K562 (cell line): ENCODE measurements around the gene CCDC141. TPM values are rescaled to one million over a fixed set of nuclear protein-coding genes. Genes with fewer than 3 reads are reported as not detected.

Experiments
- ATAC-seq: fragments of 200-7000 bp; cut with Tn5 transposase; 3 replicates; pipeline ENCODE4 v1.9.1; 2020; ENCODE audit warnings: moderate library complexity
- BruUV-seq: library from RNA; stranded (reverse); fragments of 400-500 nt; replicated peaks from 2 replicates; lab custom pipeline; 2021; lab: Mats Ljungman, UMichigan
- CTCF ChIA-PET: fragments of 300-600 bp; formaldehyde crosslinking; extraction: SDS; loops from one replicate; lab custom pipeline; 2021; ENCODE audit warnings: low intra/inter-chr PET ratio; lab: Yijun Ruan, JAX
- POLR2A ChIA-PET: fragments of 300-600, 350-650 bp; sonication (Branson Sonifier 250); formaldehyde crosslinking; extraction: SDS; loops from one replicate; lab custom pipeline; 2021; ENCODE audit warnings: antibody characterized with exemption, inconsistent platforms; lab: Yijun Ruan, JAX
- DNase-seq, 4 experiments: peaks; one replicate each; pipeline versions ENCODE4 v3.0.0 to v3.0.0-alpha.2; 2011 to 2018; ENCODE audit warnings: low spot score in 3 of 4, mixed read lengths in 3 of 4; ENCODE audit errors: extremely low read depth in 1 of 4
- FAIRE-seq: peaks from 2 replicates; lab custom pipeline; 2011; peaks lifted over from hg19 to GRCh38; lab: Jason Lieb, UNC
- H2AFZ ChIP-seq: 2 replicates; pipeline ENCODE4 v1.6.0; 2011; ENCODE audit warnings: low read depth, low read length, control low read depth, inconsistent platforms
- H3K27ac ChIP-seq: fragments of 200-600 bp; 3 replicates; pipeline ENCODE4 v1.8.0; 2011; ENCODE audit warnings: low read depth, mild to moderate bottlenecking, control low read depth, inconsistent platforms, low read length, moderate library complexity, mixed read lengths; ENCODE audit errors: extremely low read depth
- H3K27me3 ChIP-seq, 2 experiments: fragments of 300-600 bp in 1 of 2; 2 replicates in 1 of 2; 3 replicates in 1 of 2; pipeline versions ENCODE4 v1.6.0 to v1.8.0; 2011; ENCODE audit warnings: inconsistent platforms in 2 of 2, low read length in 2 of 2, mild to moderate bottlenecking in 1 of 2, mixed read lengths in 1 of 2, moderate library complexity in 1 of 2; ENCODE audit not compliant: control insufficient read depth in 2 of 2, insufficient read depth in 2 of 2
- H3K36me3 ChIP-seq: fragments of 300-600 bp; 3 replicates; pipeline ENCODE4 v1.8.0; 2011; ENCODE audit warnings: mild to moderate bottlenecking, low read length, inconsistent platforms; ENCODE audit not compliant: control insufficient read depth, insufficient read depth
- H3K4me1 ChIP-seq, 2 experiments: fragments of 200-600 bp in 1 of 2; replicated peaks in 1 of 2; 2 replicates in 1 of 2; 3 replicates in 1 of 2; pipeline versions ENCODE4 v1.5.1 to v1.8.0; 2011; ENCODE audit warnings: inconsistent platforms in 2 of 2, low read length in 2 of 2, mild to moderate bottlenecking in 1 of 2, mixed read lengths in 1 of 2, moderate library complexity in 1 of 2; ENCODE audit not compliant: control insufficient read depth in 2 of 2, insufficient read depth in 2 of 2
- H3K4me2 ChIP-seq: 2 replicates; pipeline ENCODE4 v1.6.1; 2011; ENCODE audit warnings: low read length, control low read depth, inconsistent platforms, mixed read lengths; ENCODE audit not compliant: insufficient read depth
- H3K4me3 ChIP-seq: fragments of 200-600 bp; sonication (generic), shearing (Covaris generic); 2 replicates; pipeline ENCODE4 v1.5.1; 2016; ENCODE audit warnings: control low read depth, inconsistent platforms
- H3K79me2 ChIP-seq: fragments of 200-600 bp; 3 replicates; pipeline ENCODE4 v1.8.0; 2011; ENCODE audit warnings: low read length, inconsistent platforms; ENCODE audit not compliant: control insufficient read depth, insufficient read depth
- H3K9ac ChIP-seq, 2 experiments: 2 replicates each; pipeline versions ENCODE4 v1.6.0 to v1.6.1; 2011; ENCODE audit warnings: low read depth in 2 of 2, low read length in 2 of 2, control low read depth in 1 of 2, inconsistent platforms in 1 of 2, mild to moderate bottlenecking in 1 of 2, mixed read lengths in 1 of 2; ENCODE audit not compliant: insufficient read depth in 1 of 2
- H3K9me1 ChIP-seq: one replicate; pipeline ENCODE4 v1.6.0; 2011; ENCODE audit warnings: inconsistent platforms, mild to moderate bottlenecking, low read length, moderate library complexity; ENCODE audit not compliant: control insufficient read depth, insufficient read depth
- H3K9me3 ChIP-seq: replicated peaks from 2 replicates; pipeline ENCODE4 v1.5.1; 2011; ENCODE audit warnings: low read depth, low read length, inconsistent platforms; ENCODE audit not compliant: control insufficient read depth, insufficient read depth
- H4K20me1 ChIP-seq: replicated peaks from 2 replicates; pipeline ENCODE4 v1.6.1; 2011; ENCODE audit warnings: low read length, inconsistent platforms, mixed read lengths; ENCODE audit not compliant: control insufficient read depth, insufficient read depth
- BDP1 ChIP-seq: IDR thresholded peaks from 3 replicates; pipeline ENCODE4 v1.6.1; 2011; ENCODE audit not compliant: insufficient read length, insufficient read depth
- MCM5 ChIP-seq: fragments of 450-650 bp; IDR thresholded peaks from 2 replicates; pipeline ENCODE4 v1.6.1; 2016; ENCODE audit warnings: low read depth
- NRF1 ChIP-seq, 2 experiments: fragments of 450-650 bp; IDR thresholded peaks in 1 of 2; conservative IDR thresholded peaks in 1 of 2; 2 replicates each; pipeline ENCODE4 v1.6.1; 2014; ENCODE audit warnings: mild to moderate bottlenecking in 2 of 2
- POLR2B ChIP-seq: fragments of 450-650 bp; IDR thresholded peaks from 2 replicates; pipeline ENCODE4 v1.6.1; 2018; ENCODE audit warnings: low read depth; ENCODE audit not compliant: partially characterized antibody
- STAT6 ChIP-seq: sonication (generic); formaldehyde crosslinking; IDR thresholded peaks from 2 replicates; pipeline ENCODE4 v1.8.1; 2023; ENCODE audit warnings: mild to moderate bottlenecking, missing genetic modification reagents
- ZNF134 ChIP-seq: fragments of 250-450 bp; sonication (Bioruptor Pico); conservative IDR thresholded peaks from 2 replicates; pipeline ENCODE4 v1.4.0; 2020
- WGBS: fragments of 100-300 bp; shearing (Covaris generic); methylation state at CpG from one replicate; pipeline ENCODE4 v1.1.6; 2016; ENCODE audit warnings: low coverage, mixed read lengths; ENCODE audit not compliant: insufficient coverage; ENCODE audit errors: missing lambda C conversion rate; 5-methylcytosine and 5-hydroxymethylcytosine counted together
- in situ Hi-C: fragments of 300-500 bp; cut with MboI; formaldehyde crosslinking; loops from 4 replicates; pipeline ENCODE4 v1.15.0; 2018; ENCODE audit warnings: inconsistent platforms, mixed read lengths
- intact Hi-C: fragments of 100-400 bp; cut with micrococcal nuclease; formaldehyde crosslinking; loops from 2 replicates; pipeline ENCODE4 v1.14.2; 2022
- polyA plus RNA-seq, 8 experiments: library from polyadenylated mRNA; depleted of rRNA in 4 of 8; stranded (reverse) in 5 of 8; unstranded in 3 of 8; fragments of >200 nt; fragmentation: Nextera tagmentation in 2 of 8; fragmentation: Illumina TruSeq in 1 of 8; extraction: Ambion mirVana in 2 of 8; extraction: Trizol in 1 of 8; gene quantifications; 2 replicates each; pipeline versions ENCODE4 v1.2.1 to v1.2.3, GENCODE V29; 2011 to 2014; ENCODE audit warnings: inconsistent platforms in 1 of 8, missing spikeins in 1 of 8
- total RNA-seq, 7 experiments: library from RNA; depleted of rRNA in 6 of 7; stranded (reverse); fragments of >200 nt in 6 of 7; fragmentation: Illumina TruSeq in 2 of 7; extraction: Trizol in 2 of 7; gene quantifications; 2 replicates each; pipeline versions ENCODE4 v1.2.1 to v1.2.3, GENCODE V29; 2011 to 2021; ENCODE audit warnings: low replicate concordance in 1 of 7

The CCDC141 gene
- total and polyA plus RNA-seq, 9 of the 15 experiments (the other 6 are each of a cell fraction or from before 2014, with no cell fraction given) = 0.09 TPM; not detected in 8

- WGBS = 0% methylated on average over 1 of the region's 1 CpG
- H3K9me3 ChIP-seq = no peaks in the 10 kb centered on the region
- no peaks in the 10 kb centered on the region for H3K36me3 ChIP-seq
- no peaks in the 10 kb centered on the region for H3K9me1 ChIP-seq
- H4K20me1 ChIP-seq = no peaks in the 10 kb centered on the region
- no TSS peak for BruUV-seq
- ATAC-seq (no peak), FAIRE-seq (no peak), DNase-seq (no peak)
- H3K4me2 ChIP-seq = no peak overlapping the region
- no peaks in the 10 kb centered on the region for H3K27me3 ChIP-seq
- no peak overlapping the region for H3K4me3 ChIP-seq
- intact Hi-C loops = no loop called here
- H2AFZ ChIP-seq = no peak overlapping the region
- ChIA-PET POLR2A (interaction anchor here (0.6 kb wide), 1 partner anchor 10 kb away, joined by 3 read pairs; no protein-coding TSS in a partner anchor), CTCF (no interaction called here)
- H3K27ac ChIP-seq = no peak overlapping the region
- TF ChIP-seq NRF1 (conservative IDR thresholded peaks at IDR 0.05 in 1 of 2, IDR thresholded peaks at IDR 0.05 in 1 of 2) (no peak), MCM5 (no peak), POLR2B (no peak), BDP1 (no peak), STAT6 (CRISPR knock-in tag) (no peak), ZNF134 (no peak)
- in situ Hi-C loops = no loop called here
- no peak overlapping the region for H3K9ac ChIP-seq
- no peaks in the 10 kb centered on the region for H3K79me2 ChIP-seq
- H3K4me1 ChIP-seq = no peaks in the 10 kb centered on the region
Measured at GRCh38 chr2:179069685-179070084, 19.7 kb upstream of the CCDC141 start.
